Bronchial epithelial cell (primary cell): ENCODE measurements around the gene LAIR1. TPM values are rescaled to one million over a fixed set of nuclear protein-coding genes. Genes with fewer than 3 reads are reported as not detected.

Source experiments
- DNase-seq: peaks from one replicate; pipeline ENCODE4 v3.0.0-alpha.2; 2010; ENCODE audit warnings: low read depth
- FAIRE-seq: peaks from 2 replicates; lab custom pipeline; 2011; peaks lifted over from hg19 to GRCh38; lab: Jason Lieb, UNC
- H3K27me3 ChIP-seq: 2 replicates; pipeline ENCODE4 v1.5.1; 2011; ENCODE audit warnings: low read length; ENCODE audit not compliant: control insufficient read depth, insufficient read depth
- H3K36me3 ChIP-seq: 2 replicates; pipeline ENCODE4 v1.5.1; 2011; ENCODE audit warnings: low read length; ENCODE audit not compliant: control insufficient read depth, insufficient read depth
- H3K4me3 ChIP-seq: 2 replicates; pipeline ENCODE4 v1.5.1; 2011; ENCODE audit warnings: mild to moderate bottlenecking, low read depth, low read length, control low read depth
- CTCF ChIP-seq: IDR thresholded peaks from 2 replicates; pipeline ENCODE4 v1.5.1; 2011; ENCODE audit warnings: mild to moderate bottlenecking, moderate library complexity, low read length, control low read depth, inconsistent platforms; ENCODE audit not compliant: insufficient read depth, severe bottlenecking
- total RNA-seq: library from RNA; depleted of rRNA; stranded (reverse); fragments of >200 nt; gene quantifications from 2 replicates; pipeline ENCODE4 v1.2.1, GENCODE V29; 2014

LAIR1 gene
- total RNA-seq, 1 donor from 2014 or later, result not detected

- FAIRE-seq (no peak), DNase-seq (no peak)
Measured at GRCh38 chr19:54317108-54317964, 47.4 kb downstream of the LAIR1 start.

GRCh38 chr19:54316746-54317107, 48.0 kb downstream of the LAIR1 start:
- FAIRE-seq (no peak), DNase-seq (no peak)
- H3K4me3 ChIP-seq, result no peak overlapping the region
- no peaks in the 10 kb centered on the region for H3K27me3 ChIP-seq
- no peak for TF ChIP-seq CTCF
- H3K36me3 ChIP-seq, result no peaks in the 10 kb centered on the region

More at GRCh38 chr19:54317108-54317964, 47.4 kb downstream of the LAIR1 start:
- H3K36me3 ChIP-seq, result no peaks in the 10 kb centered on the region
- H3K4me3 ChIP-seq, result no peak overlapping the region
- TF ChIP-seq CTCF, result no peak
- H3K27me3 ChIP-seq, result no peaks in the 10 kb centered on the region

- H3K27me3 ChIP-seq, result no peaks in the 10 kb centered on the region
- DNase-seq, result no peak
- H3K4me3 ChIP-seq, result no peak overlapping the region
- no peak for FAIRE-seq
- no peaks in the 10 kb centered on the region for H3K36me3 ChIP-seq
- TF ChIP-seq CTCF, result no peak
Measured at GRCh38 chr19:54315956-54316355, 48.8 kb downstream of the LAIR1 start.

- TF ChIP-seq CTCF, result no peak
- no peak within 1 kb of the TSS for H3K4me3 ChIP-seq
- FAIRE-seq (no peak), DNase-seq (no peak)
- H3K36me3 ChIP-seq, result no peaks in the 10 kb centered on the region
- H3K27me3 ChIP-seq, result no peaks in the 10 kb centered on the region
Measured at GRCh38 chr19:54312436-54313377, 52.0 kb downstream of the LAIR1 start, which contains the start of gene LILRA5. Gene LILRA5 (minus strand): TSS chr19:54313166. CDS start chr19:54313019, 147 bp downstream.

- H3K27me3 ChIP-seq, result no peaks in the 10 kb centered on the region
- no peaks in the 10 kb centered on the region for H3K36me3 ChIP-seq
- no peak for DNase-seq
- no peak overlapping the region for H3K4me3 ChIP-seq
- no peak for FAIRE-seq
- TF ChIP-seq CTCF, result no peak
Measured at GRCh38 chr19:54312011-54312410, 52.7 kb downstream of the LAIR1 start.
